ENCODE results near the gene ILF3. TPM values are rescaled to one million over a fixed set of nuclear protein-coding genes. Genes with fewer than 3 reads are reported as not detected.
A peak's percentile ranks its signal among the peaks of the same experiment; 100 is the strongest.

The ILF3 gene
- 100 to 1,000 TPM; 331 to 490 (median 370) TPM for total RNA-seq
- total RNA-seq (2013) = 146 TPM
- 399 to 1,009 (median 663) reads per million in 29 experiments for total RNA-seq

GRCh38 chr19:10653732-10654609 is at the start of gene ILF3:
Gene ILF3, plus strand, starts transcription at chr19:10654346. Its CDS starts 16,260 bp downstream, at chr19:10670606.
- peak within 1 kb of the TSS; percentile 97 to 98 for H3K27ac Mint-ChIP-seq
- POLR2A ChIA-PET = no interaction called here
- no peaks in the 10 kb centered on the region for H3K9me3 Mint-ChIP-seq
- peak; percentile 81 to 87 (median 82) for ATAC-seq (replicated peaks in 1 of 4)
- peaks cover 17 to 58% of the 10 kb centered on the region in 2 experiments for H3K4me1 ChIP-seq (ENCODE audit: control insufficient read depth in 1 of 2, extremely low read depth in 1 of 2, insufficient read depth in 2 of 2, low read length in 2 of 2)
- no peaks in the 10 kb centered on the region for H3K9me3 ChIP-seq
- peaks cover 40 to 50% (median 46%) of the 10 kb centered on the region in 3 donors for H3K4me1 Mint-ChIP-seq
- H3K27ac ChIP-seq (ENCODE audit: low read length) = peak within 1 kb of the TSS; percentile 98
- H3K27me3 ChIP-seq (replicated peaks in 1 of 2; ENCODE audit: control insufficient read depth in 2 of 2, extremely low read depth in 1 of 2, insufficient read depth in 2 of 2, low read length in 1 of 2) = no peaks in the 10 kb centered on the region
- under 1% methylated on average over 66 of the region's 91 CpGs for WGBS (ENCODE audit: insufficient coverage)
- CTCF ChIA-PET = interaction anchor here in 1 of 2 donors (0.7 kb wide), 1 partner anchor 73 kb away, joined by 3 read pairs; no protein-coding TSS in a partner anchor
- DNase-seq = peak; percentile 99 to 100 (median 100)
- peaks cover 0 to 15% of the 10 kb centered on the region in 2 donors for H3K36me3 ChIP-seq (ENCODE audit: control insufficient read depth in 2 of 2, extremely low read depth in 1 of 2, insufficient read depth in 1 of 2, low read length in 1 of 2)
- H3K27me3 Mint-ChIP-seq = no peaks in the 10 kb centered on the region
- H3K4me3 ChIP-seq (ENCODE audit: control insufficient read depth in 1 of 2, extremely low read depth in 1 of 2, low read length in 1 of 2) = peak within 1 kb of the TSS; percentile 97 to 99
- H3K36me3 Mint-ChIP-seq = peaks cover 8% of the 10 kb centered on the region
- H3K4me3 Mint-ChIP-seq = peak within 1 kb of the TSS; percentile 94 to 96 (median 95)

GRCh38 chr19:10604460-10604980 is 49.6 kb upstream of the ILF3 start:
- H3K4me3 Mint-ChIP-seq = peak overlapping the region; percentile 97 to 99 (median 99)
- ATAC-seq (replicated peaks in 1 of 4) (peak in 1 of 4 experiments; percentile 2), DNase-seq (peak in 12 of 35 experiments; percentile 9 to 43 (median 20))
- peak overlapping the region; percentile 99 for H3K27ac Mint-ChIP-seq
- Histone ChIP-seq H3K27ac (ENCODE audit: low read length) (peak overlapping the region; percentile 98), H3K27me3 (replicated peaks in 1 of 2; ENCODE audit: control insufficient read depth in 2 of 2, extremely low read depth in 1 of 2, insufficient read depth in 2 of 2, low read length in 1 of 2) (no peaks in the 10 kb centered on the region), H3K36me3 (ENCODE audit: control insufficient read depth in 2 of 2, extremely low read depth in 1 of 2, insufficient read depth in 1 of 2, low read length in 1 of 2) (peaks cover 0 to 2% of the 10 kb centered on the region in 2 donors), H3K4me1 (ENCODE audit: control insufficient read depth in 1 of 2, extremely low read depth in 1 of 2, insufficient read depth in 2 of 2, low read length in 2 of 2) (peaks cover 7 to 57% of the 10 kb centered on the region in 2 experiments), H3K9me3 (no peaks in the 10 kb centered on the region), H3K4me3 (ENCODE audit: control insufficient read depth in 1 of 2, extremely low read depth in 1 of 2, low read length in 1 of 2) (peak overlapping the region; percentile 95 to 98)
- POLR2A ChIA-PET = interaction anchor here (0.5 to 1.0 kb wide), 2 partner anchors 62 to 496 kb away, joined by 4 to 7 read pairs; no protein-coding TSS in a partner anchor
- H3K9me3 Mint-ChIP-seq = no peaks in the 10 kb centered on the region
- 23% methylated on average over 6 of the region's 9 CpGs for WGBS (ENCODE audit: insufficient coverage)
- H3K36me3 Mint-ChIP-seq = peaks cover 7% of the 10 kb centered on the region
- CTCF ChIA-PET = interaction anchor here in 1 of 2 donors (0.6 to 1.0 kb wide), 4 partner anchors 14 to 1599 kb away, joined by 3 to 9 read pairs (median 4); no protein-coding TSS in a partner anchor
- H3K4me1 Mint-ChIP-seq = peaks cover 27 to 41% (median 33%) of the 10 kb centered on the region in 3 donors
- no peaks in the 10 kb centered on the region for H3K27me3 Mint-ChIP-seq

- DNase-seq = no peak
- peaks cover 3 to 70% of the 10 kb centered on the region in 2 experiments for H3K4me1 ChIP-seq (ENCODE audit: control insufficient read depth in 1 of 2, extremely low read depth in 1 of 2, insufficient read depth in 2 of 2, low read length in 2 of 2)
- Mint-ChIP-seq H3K27me3 (no peaks in the 10 kb centered on the region), H3K27ac (peak overlapping the region; percentile 28 to 31), H3K36me3 (peaks cover 8% of the 10 kb centered on the region), H3K4me3 (no peak overlapping the region), H3K9me3 (no peaks in the 10 kb centered on the region), H3K4me1 (peaks cover 43 to 46% (median 43%) of the 10 kb centered on the region in 3 donors)
- ChIA-PET CTCF (interaction anchor here (0.6 to 1.1 kb wide), 2 partner anchors 11 to 47 kb away, joined by 3 to 5 read pairs; no protein-coding TSS in a partner anchor), POLR2A (interaction anchor here (0.5 to 1.0 kb wide), 3 partner anchors 8 to 139 kb away, joined by 3 to 5 read pairs (median 3); partner anchors contain the start of gene SLC44A2 (in 1 of the 2))
- 96% methylated on average over 3 of the region's 5 CpGs for WGBS (ENCODE audit: insufficient coverage)
- no peak overlapping the region for H3K27ac ChIP-seq (ENCODE audit: low read length)
- no peak for ATAC-seq (replicated peaks in 1 of 4)
- peaks cover 0 to 10% of the 10 kb centered on the region in 2 donors for H3K36me3 ChIP-seq (ENCODE audit: control insufficient read depth in 2 of 2, extremely low read depth in 1 of 2, insufficient read depth in 1 of 2, low read length in 1 of 2)
- no peaks in the 10 kb centered on the region for H3K27me3 ChIP-seq (replicated peaks in 1 of 2; ENCODE audit: control insufficient read depth in 2 of 2, extremely low read depth in 1 of 2, insufficient read depth in 2 of 2, low read length in 1 of 2)
- no peak overlapping the region for H3K4me3 ChIP-seq (ENCODE audit: control insufficient read depth in 1 of 2, extremely low read depth in 1 of 2, low read length in 1 of 2)
- H3K9me3 ChIP-seq = no peaks in the 10 kb centered on the region
These were observed 42.2 kb upstream of the ILF3 start for GRCh38 chr19:10611907-10612306.

GRCh38 chr19:10612499-10613119 is 41.5 kb upstream of the ILF3 start:
- peaks cover 42 to 49% (median 45%) of the 10 kb centered on the region in 3 donors for H3K4me1 Mint-ChIP-seq
- H3K4me3 Mint-ChIP-seq = peak overlapping the region in 1 of 3 donors; percentile 43
- H3K27me3 ChIP-seq (replicated peaks in 1 of 2; ENCODE audit: control insufficient read depth in 2 of 2, extremely low read depth in 1 of 2, insufficient read depth in 2 of 2, low read length in 1 of 2) = no peaks in the 10 kb centered on the region
- ATAC-seq (replicated peaks in 1 of 4) (no peak), DNase-seq (no peak)
- H3K36me3 Mint-ChIP-seq = peaks cover 11% of the 10 kb centered on the region
- peak overlapping the region; percentile 31 to 44 for H3K27ac Mint-ChIP-seq
- H3K9me3 Mint-ChIP-seq = no peaks in the 10 kb centered on the region
- H3K4me3 ChIP-seq (ENCODE audit: control insufficient read depth in 1 of 2, extremely low read depth in 1 of 2, low read length in 1 of 2) = no peak overlapping the region
- POLR2A ChIA-PET = interaction anchor here in 1 of 2 donors (0.7 kb wide), 1 partner anchor 22 kb away, joined by 8 read pairs; no protein-coding TSS in a partner anchor
- CTCF ChIA-PET = interaction anchor here (0.6 to 1.1 kb wide), 3 partner anchors 12 to 46 kb away, joined by 3 to 5 read pairs (median 5); no protein-coding TSS in a partner anchor
- no peaks in the 10 kb centered on the region for H3K27me3 Mint-ChIP-seq
- WGBS (ENCODE audit: insufficient coverage) = 93% methylated on average over 10 of the region's 15 CpGs
- peaks cover 3 to 69% of the 10 kb centered on the region in 2 experiments for H3K4me1 ChIP-seq (ENCODE audit: control insufficient read depth in 1 of 2, extremely low read depth in 1 of 2, insufficient read depth in 2 of 2, low read length in 2 of 2)
- H3K9me3 ChIP-seq = no peaks in the 10 kb centered on the region
- peaks cover 0 to 11% of the 10 kb centered on the region in 2 donors for H3K36me3 ChIP-seq (ENCODE audit: control insufficient read depth in 2 of 2, extremely low read depth in 1 of 2, insufficient read depth in 1 of 2, low read length in 1 of 2)
- H3K27ac ChIP-seq (ENCODE audit: low read length) = no peak overlapping the region

- H3K4me1 ChIP-seq (ENCODE audit: control insufficient read depth in 1 of 2, extremely low read depth in 1 of 2, insufficient read depth in 2 of 2, low read length in 2 of 2) = peaks cover 3 to 71% of the 10 kb centered on the region in 2 experiments
- peak overlapping the region in 1 of 3 donors; percentile 64 for H3K4me3 Mint-ChIP-seq
- no peaks in the 10 kb centered on the region for H3K27me3 ChIP-seq (replicated peaks in 1 of 2; ENCODE audit: control insufficient read depth in 2 of 2, extremely low read depth in 1 of 2, insufficient read depth in 2 of 2, low read length in 1 of 2)
- H3K27ac Mint-ChIP-seq = peak overlapping the region; percentile 63 to 71
- ChIA-PET CTCF (interaction anchor here in 1 of 2 donors (0.6 kb wide), 1 partner anchor 169 kb away, joined by 3 read pairs; no protein-coding TSS in a partner anchor), POLR2A (interaction anchor here in 1 of 2 donors (0.6 to 0.7 kb wide), 3 partner anchors 31 to 146 kb away, joined by 3 to 13 read pairs (median 3); no protein-coding TSS in a partner anchor)
- no peaks in the 10 kb centered on the region for H3K9me3 ChIP-seq
- no peaks in the 10 kb centered on the region for H3K9me3 Mint-ChIP-seq
- 84% methylated on average over 12 of the region's 14 CpGs for WGBS (ENCODE audit: insufficient coverage)
- H3K4me3 ChIP-seq (ENCODE audit: control insufficient read depth in 1 of 2, extremely low read depth in 1 of 2, low read length in 1 of 2) = no peak overlapping the region
- H3K36me3 Mint-ChIP-seq = peaks cover 15% of the 10 kb centered on the region
- ATAC-seq (replicated peaks in 1 of 4) = no peak
- H3K27me3 Mint-ChIP-seq = no peaks in the 10 kb centered on the region
- peaks cover 0 to 23% of the 10 kb centered on the region in 2 donors for H3K36me3 ChIP-seq (ENCODE audit: control insufficient read depth in 2 of 2, extremely low read depth in 1 of 2, insufficient read depth in 1 of 2, low read length in 1 of 2)
- peak overlapping the region; percentile 5 for H3K27ac ChIP-seq (ENCODE audit: low read length)
- no peak for DNase-seq
- peaks cover 49 to 57% (median 51%) of the 10 kb centered on the region in 3 donors for H3K4me1 Mint-ChIP-seq
These were observed 38.6 kb upstream of the ILF3 start for GRCh38 chr19:10615429-10616023.
